Measurements from ENCODE around the gene MED14.

Gene MED14

GRCh38 chrX:40615976-40616375 is 119.4 kb downstream of the MED14 start:
- H3K27me3 ChIP-seq (ENCODE audit: control insufficient read depth, insufficient read depth, low read length), result no peaks in the 10 kb centered on the region
- DNase-seq (ENCODE audit: low read depth, low spot score), result no peak
- no peak overlapping the region for H3K4me3 ChIP-seq (ENCODE audit: low read length)
- no peaks in the 10 kb centered on the region for H3K4me1 ChIP-seq (ENCODE audit: control insufficient read depth, insufficient read depth, low read length)
- no peaks in the 10 kb centered on the region for H3K9me3 ChIP-seq (ENCODE audit: control insufficient read depth, insufficient read depth, low read length)
- no peak overlapping the region for H3K27ac ChIP-seq (ENCODE audit: low read length)
- H3K36me3 ChIP-seq (ENCODE audit: control insufficient read depth, insufficient read depth, low read length), result no peaks in the 10 kb centered on the region
- no CpG with 5 or more reads among the region's 9 CpGs for WGBS (ENCODE audit: insufficient coverage, insufficient read length)

GRCh38 chrX:40612511-40612910 is 122.8 kb downstream of the MED14 start:
- DNase-seq (ENCODE audit: low read depth, low spot score), result no peak
- Histone ChIP-seq H3K4me1 (ENCODE audit: control insufficient read depth, insufficient read depth, low read length) (no peaks in the 10 kb centered on the region), H3K27me3 (ENCODE audit: control insufficient read depth, insufficient read depth, low read length) (no peaks in the 10 kb centered on the region), H3K4me3 (ENCODE audit: low read length) (no peak overlapping the region), H3K36me3 (ENCODE audit: control insufficient read depth, insufficient read depth, low read length) (no peaks in the 10 kb centered on the region), H3K27ac (ENCODE audit: low read length) (no peak overlapping the region), H3K9me3 (ENCODE audit: control insufficient read depth, insufficient read depth, low read length) (no peaks in the 10 kb centered on the region)
- no CpG with 5 or more reads among the region's 4 CpGs for WGBS (ENCODE audit: insufficient coverage, insufficient read length)

DNA sequence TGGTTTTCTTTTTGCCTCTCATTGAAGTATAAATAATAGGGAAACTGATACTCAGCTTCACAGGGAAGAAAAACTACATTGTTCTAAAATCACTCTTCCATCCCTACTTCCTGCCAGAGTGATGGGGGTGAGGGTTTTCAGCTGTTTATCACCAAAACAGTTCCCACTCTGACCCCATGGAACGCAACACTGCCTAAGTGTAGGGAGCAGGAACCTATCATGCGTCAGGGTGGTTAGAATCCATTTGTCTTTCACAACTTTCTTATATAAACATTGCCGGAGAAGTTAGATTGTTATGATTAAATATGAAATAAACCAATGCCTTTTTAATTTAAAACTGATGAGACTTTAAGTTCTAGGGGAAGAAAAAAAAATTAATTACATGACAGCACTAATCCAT is 128.0 kb downstream of the MED14 start:
- Histone ChIP-seq H3K27ac (ENCODE audit: low read length) (no peak overlapping the region), H3K4me1 (ENCODE audit: control insufficient read depth, insufficient read depth, low read length) (no peaks in the 10 kb centered on the region), H3K27me3 (ENCODE audit: control insufficient read depth, insufficient read depth, low read length) (no peaks in the 10 kb centered on the region), H3K4me3 (ENCODE audit: low read length) (no peak overlapping the region), H3K9me3 (ENCODE audit: control insufficient read depth, insufficient read depth, low read length) (no peaks in the 10 kb centered on the region), H3K36me3 (ENCODE audit: control insufficient read depth, insufficient read depth, low read length) (no peaks in the 10 kb centered on the region)
- WGBS (ENCODE audit: insufficient coverage, insufficient read length), result no CpG with 5 or more reads among the region's 3 CpGs
- no peak for DNase-seq (ENCODE audit: low read depth, low spot score)

- Histone ChIP-seq H3K9me3 (ENCODE audit: control insufficient read depth, insufficient read depth, low read length) (no peaks in the 10 kb centered on the region), H3K36me3 (ENCODE audit: control insufficient read depth, insufficient read depth, low read length) (no peaks in the 10 kb centered on the region; the same call in 1 of the 2 replicates), H3K4me3 (ENCODE audit: low read length) (no peak overlapping the region), H3K27ac (ENCODE audit: low read length) (no peak overlapping the region), H3K4me1 (ENCODE audit: control insufficient read depth, insufficient read depth, low read length) (no peaks in the 10 kb centered on the region), H3K27me3 (ENCODE audit: control insufficient read depth, insufficient read depth, low read length) (no peaks in the 10 kb centered on the region)
- no CpG with 5 or more reads among the region's 6 CpGs for WGBS (ENCODE audit: insufficient coverage, insufficient read length)
- no peak for DNase-seq (ENCODE audit: low read depth, low spot score)
Observed at GRCh38 chrX:40603446-40603845, 131.9 kb downstream of the MED14 start.
